ENCODE results near the gene ZNF296. TPM values are rescaled to one million over a fixed set of nuclear protein-coding genes. Genes with fewer than 3 reads are reported as not detected.
"Not testable (repeated sequence)": the region's sequence is repeated elsewhere in the genome, so short reads cannot be mapped to it uniquely, and the experiment has no call there.

ZNF296 gene
- total RNA-seq, 1 experiment from 2014 or later = 13.8 TPM

GRCh38 chr19:45107621-45108150 lies 31.4 kb upstream of the ZNF296 start:
- H3K36me3 Mint-ChIP-seq = no peaks in the 10 kb centered on the region
- H3K9me3 Mint-ChIP-seq = no peaks in the 10 kb centered on the region
- H3K4me1 Mint-ChIP-seq = peaks cover 23% of the 10 kb centered on the region
- ChIA-PET CTCF (interaction anchor here (1.1 kb wide), 1 partner anchor 91 kb away, joined by 3 read pairs; no protein-coding TSS in a partner anchor), POLR2A (interaction anchor here (0.6 kb wide), 1 partner anchor 12 kb away, joined by 4 read pairs; no protein-coding TSS in a partner anchor)
- TF ChIP-seq RELA (CRISPR knock-in tag; IDR thresholded peaks at IDR 0.05; ENCODE audit: borderline replicate concordance) = no peak
- no peak for TF ChIP-seq ELF4 (CRISPR knock-in tag; IDR thresholded peaks at IDR 0.05; ENCODE audit: low read depth)
- no peak overlapping the region for H3K4me3 Mint-ChIP-seq
- ATAC-seq (no peak), DNase-seq (ENCODE audit: low spot score) (no peak)
- peak overlapping the region; percentile 38 for H3K27ac Mint-ChIP-seq
- no peaks in the 10 kb centered on the region for H3K27me3 Mint-ChIP-seq (ENCODE audit: low read depth)

GRCh38 chr19:45106363-45106762 lies 30.1 kb upstream of the ZNF296 start:
- H3K27me3 Mint-ChIP-seq (ENCODE audit: low read depth); ATAC-seq; DNase-seq (ENCODE audit: low spot score); H3K4me3 Mint-ChIP-seq; H3K36me3 Mint-ChIP-seq; CTCF ChIA-PET; H3K9me3 Mint-ChIP-seq; H3K27ac Mint-ChIP-seq: not testable (repeated sequence)
- POLR2A ChIA-PET = interaction anchor here (1.0 kb wide), 1 partner anchor 15 kb away, joined by 3 read pairs; no protein-coding TSS in a partner anchor
- H3K4me1 Mint-ChIP-seq = peaks cover 26% of the 10 kb centered on the region

GRCh38 chr19:45104658-45105349 lies 28.5 kb upstream of the ZNF296 start:
- H3K27me3 Mint-ChIP-seq (ENCODE audit: low read depth) = no peaks in the 10 kb centered on the region
- CTCF ChIA-PET = interaction anchor here (3.0 kb wide), 1 partner anchor 45 kb away, joined by 11 read pairs; no protein-coding TSS in a partner anchor

More at GRCh38 chr19:45104658-45105349, 28.5 kb upstream of the ZNF296 start:
- H3K9me3 Mint-ChIP-seq = no peaks in the 10 kb centered on the region
- H3K36me3 Mint-ChIP-seq = no peaks in the 10 kb centered on the region
- TF ChIP-seq PRDM15 (CRISPR knock-in tag; IDR thresholded peaks at IDR 0.05) (no peak), E2F5 (CRISPR knock-in tag; IDR thresholded peaks at IDR 0.05) (no peak), ELF4 (CRISPR knock-in tag; IDR thresholded peaks at IDR 0.05; ENCODE audit: low read depth) (no peak), ZNF121 (CRISPR knock-in tag; IDR thresholded peaks at IDR 0.05) (no peak), EMX1 (CRISPR knock-in tag; IDR thresholded peaks at IDR 0.05) (no peak), HMGXB4 (CRISPR knock-in tag; IDR thresholded peaks at IDR 0.05) (no peak), FOXP4 (CRISPR knock-in tag; IDR thresholded peaks at IDR 0.05) (no peak), ZNF317 (CRISPR knock-in tag; IDR thresholded peaks at IDR 0.05; ENCODE audit: borderline replicate concordance, low read depth) (no peak), NFATC4 (CRISPR knock-in tag; IDR thresholded peaks at IDR 0.05) (no peak)
- H3K27ac Mint-ChIP-seq = peak overlapping the region; percentile 20
- H3K4me1 Mint-ChIP-seq = peaks cover 26% of the 10 kb centered on the region
- no peak overlapping the region for H3K4me3 Mint-ChIP-seq
- no peak for DNase-seq (ENCODE audit: low spot score)
- POLR2A ChIA-PET = interaction anchor here (1.6 kb wide), 1 partner anchor 12 kb away, joined by 6 read pairs; the partner anchor contains the start of gene PPP1R37
- ATAC-seq = no peak
